Parathyroid adenoma (tissue), 2 donors: ENCODE measurements around the gene ABHD15.

Source experiments
- H2AFZ ChIP-seq: fragments of 300-600 bp; sonication (generic); one replicate; pipeline ENCODE4 v1.7.0; 2017; ENCODE audit warnings: antibody characterized with exemption, mild to moderate bottlenecking
- H3K27ac ChIP-seq: fragments of 300-600 bp; sonication (generic); one replicate; pipeline ENCODE4 v1.7.0; 2017
- H3K27me3 ChIP-seq: fragments of 300-600 bp; sonication (generic); one replicate; pipeline ENCODE4 v1.7.0; 2017; ENCODE audit warnings: low read length; ENCODE audit not compliant: control insufficient read depth, insufficient read depth
- H3K36me3 ChIP-seq: fragments of 300-600 bp; sonication (generic); one replicate; pipeline ENCODE4 v1.7.0; 2017; ENCODE audit warnings: low read length; ENCODE audit not compliant: control insufficient read depth, insufficient read depth
- H3K4me1 ChIP-seq: fragments of 300-600 bp; sonication (generic); one replicate; pipeline ENCODE4 v1.7.0; 2017; ENCODE audit warnings: control low read depth
- H3K4me2 ChIP-seq: fragments of 300-600 bp; sonication (generic); one replicate; pipeline ENCODE4 v1.7.0; 2017; ENCODE audit warnings: low read length
- H3K4me3 ChIP-seq: fragments of 300-600 bp; sonication (generic); one replicate; pipeline ENCODE4 v1.7.0; 2017; ENCODE audit warnings: low read depth, low read length
- H3K79me2 ChIP-seq: fragments of 300-600 bp; sonication (generic); one replicate; pipeline ENCODE4 v1.7.0; 2017; ENCODE audit warnings: control low read depth
- H3K9ac ChIP-seq: fragments of 300-600 bp; sonication (generic); one replicate; pipeline ENCODE4 v1.7.0; 2017; ENCODE audit warnings: mild to moderate bottlenecking
- H3K9me3 ChIP-seq: fragments of 300-600 bp; sonication (generic); one replicate; pipeline ENCODE4 v1.7.0; 2017; ENCODE audit warnings: low read length; ENCODE audit not compliant: control insufficient read depth
- CTCF ChIP-seq: fragments of 300-600 bp; sonication (generic); IDR thresholded peaks from one replicate; pipeline ENCODE4 v1.7.0; 2017; ENCODE audit warnings: antibody characterized with exemption, mild to moderate bottlenecking
- donor health status: primary hyperparathyroidism.

The ABHD15 gene

GRCh38 chr17:29588562-29589411 lies 21.9 kb upstream of the ABHD15 start:
- Histone ChIP-seq H2AFZ (peak overlapping the region; percentile 67), H3K4me1 (peaks cover 27% of the 10 kb centered on the region), H3K27ac (peak overlapping the region; percentile 58), H3K27me3 (no peaks in the 10 kb centered on the region), H3K4me3 (peak overlapping the region; percentile 81), H3K36me3 (no peaks in the 10 kb centered on the region), H3K79me2 (peaks cover 34% of the 10 kb centered on the region), H3K9me3 (no peaks in the 10 kb centered on the region), H3K4me2 (peak overlapping the region; percentile 85), H3K9ac (peak overlapping the region; percentile 49)
- TF ChIP-seq CTCF, result no peak

- Histone ChIP-seq H3K9me3 (no peaks in the 10 kb centered on the region), H3K4me2 (peak overlapping the region; percentile 85), H3K4me3 (peak overlapping the region; percentile 81), H3K27ac (peak overlapping the region; percentile 58), H2AFZ (peak overlapping the region; percentile 67), H3K79me2 (peaks cover 35% of the 10 kb centered on the region), H3K27me3 (no peaks in the 10 kb centered on the region), H3K4me1 (peaks cover 27% of the 10 kb centered on the region), H3K9ac (peak overlapping the region; percentile 49), H3K36me3 (no peaks in the 10 kb centered on the region)
- TF ChIP-seq CTCF, result no peak
These were observed 21.3 kb upstream of the ABHD15 start for GRCh38 chr17:29588017-29588561.

GRCh38 chr17:29587591-29587990 lies 20.8 kb upstream of the ABHD15 start:
- Histone ChIP-seq H3K4me3 (no peak overlapping the region), H2AFZ (no peak overlapping the region), H3K79me2 (peaks cover 35% of the 10 kb centered on the region), H3K27me3 (no peaks in the 10 kb centered on the region), H3K4me2 (peak overlapping the region; percentile 85), H3K9me3 (no peaks in the 10 kb centered on the region), H3K9ac (no peak overlapping the region), H3K36me3 (no peaks in the 10 kb centered on the region), H3K4me1 (peaks cover 25% of the 10 kb centered on the region), H3K27ac (peak overlapping the region; percentile 58)
- no peak for TF ChIP-seq CTCF

- H3K9ac ChIP-seq, result no peak overlapping the region
- H3K27me3 ChIP-seq, result no peaks in the 10 kb centered on the region
- H3K4me1 ChIP-seq, result peaks cover 19% of the 10 kb centered on the region
- H3K27ac ChIP-seq, result peak overlapping the region; percentile 20
- TF ChIP-seq CTCF, result no peak
- H2AFZ ChIP-seq, result no peak overlapping the region
- no peaks in the 10 kb centered on the region for H3K9me3 ChIP-seq
- no peaks in the 10 kb centered on the region for H3K36me3 ChIP-seq
- no peak overlapping the region for H3K4me2 ChIP-seq
- no peak overlapping the region for H3K4me3 ChIP-seq
- peaks cover 35% of the 10 kb centered on the region for H3K79me2 ChIP-seq
These were observed 20.0 kb upstream of the ABHD15 start for GRCh38 chr17:29586676-29587469.
